SU-DHL-6 (cell line): ENCODE measurements around the gene ZCCHC18.

Source experiments
- EZH2phosphoT487 ChIP-seq: fragments of 200-600 bp; sonication (generic), shearing (Covaris generic); conservative IDR thresholded peaks from 2 replicates; pipeline ENCODE4 v1.6.1; 2018; ENCODE audit warnings: mild to moderate bottlenecking, antibody characterized with exemption, low read length, moderate library complexity, mixed read lengths
- TF ChIP-seq, protein P1 (sequence below): fragments of 200-600 bp; sonication (generic); IDR thresholded peaks from one replicate; pipeline ENCODE4 v1.5.1; 2017; ENCODE audit warnings: antibody characterized with exemption, mild to moderate bottlenecking, low read length, moderate library complexity; ENCODE audit not compliant: insufficient read depth, poor library complexity, severe bottlenecking

DNA sequence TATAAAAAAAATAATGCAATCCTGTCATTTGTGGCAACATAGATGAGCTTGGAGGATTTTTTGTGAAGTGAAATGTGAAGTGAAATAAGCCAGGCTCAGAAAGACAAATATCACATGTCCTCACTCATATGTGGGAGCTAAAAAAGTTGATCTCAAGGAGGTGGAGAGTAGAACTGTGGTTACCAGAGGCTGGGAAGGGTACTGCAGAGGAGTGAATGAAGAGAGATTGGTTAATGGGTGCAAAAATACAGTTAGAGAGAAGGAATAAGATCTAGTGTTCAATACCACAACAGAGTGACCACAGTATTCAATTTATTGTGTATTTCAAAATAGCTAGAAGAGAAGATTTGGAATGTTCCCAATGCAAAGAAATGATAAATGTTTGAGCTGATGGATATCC lies 13.4 kb upstream of the ZCCHC18 start:
- TF ChIP-seq, protein P1, sequence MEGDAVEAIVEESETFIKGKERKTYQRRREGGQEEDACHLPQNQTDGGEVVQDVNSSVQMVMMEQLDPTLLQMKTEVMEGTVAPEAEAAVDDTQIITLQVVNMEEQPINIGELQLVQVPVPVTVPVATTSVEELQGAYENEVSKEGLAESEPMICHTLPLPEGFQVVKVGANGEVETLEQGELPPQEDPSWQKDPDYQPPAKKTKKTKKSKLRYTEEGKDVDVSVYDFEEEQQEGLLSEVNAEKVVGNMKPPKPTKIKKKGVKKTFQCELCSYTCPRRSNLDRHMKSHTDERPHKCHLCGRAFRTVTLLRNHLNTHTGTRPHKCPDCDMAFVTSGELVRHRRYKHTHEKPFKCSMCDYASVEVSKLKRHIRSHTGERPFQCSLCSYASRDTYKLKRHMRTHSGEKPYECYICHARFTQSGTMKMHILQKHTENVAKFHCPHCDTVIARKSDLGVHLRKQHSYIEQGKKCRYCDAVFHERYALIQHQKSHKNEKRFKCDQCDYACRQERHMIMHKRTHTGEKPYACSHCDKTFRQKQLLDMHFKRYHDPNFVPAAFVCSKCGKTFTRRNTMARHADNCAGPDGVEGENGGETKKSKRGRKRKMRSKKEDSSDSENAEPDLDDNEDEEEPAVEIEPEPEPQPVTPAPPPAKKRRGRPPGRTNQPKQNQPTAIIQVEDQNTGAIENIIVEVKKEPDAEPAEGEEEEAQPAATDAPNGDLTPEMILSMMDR = no peak
- no peak for TF ChIP-seq EZH2phosphoT487
